GM12872 (cell line): ENCODE measurements around the gene KCNIP4.

Experiments used
- CTCF ChIP-seq: IDR thresholded peaks from 3 replicates; pipeline ENCODE4 v1.5.1; 2011; ENCODE audit warnings: low read depth, mild to moderate bottlenecking, low read length, moderate library complexity; ENCODE audit not compliant: insufficient read depth

Gene KCNIP4

GRCh38 chr4:21744046-21744445 lies 204.5 kb downstream of the KCNIP4 start:
- TF ChIP-seq CTCF: no peak

GRCh38 chr4:21742326-21742725 lies 206.2 kb downstream of the KCNIP4 start:
- no peak for TF ChIP-seq CTCF

GRCh38 chr4:21738821-21739220 lies 209.8 kb downstream of the KCNIP4 start:
- TF ChIP-seq CTCF: no peak

- TF ChIP-seq CTCF: no peak
These were observed 212.7 kb downstream of the KCNIP4 start for GRCh38 chr4:21735866-21736265.

- no peak for TF ChIP-seq CTCF
These were observed 214.5 kb downstream of the KCNIP4 start for GRCh38 chr4:21733894-21734630.

- no peak for TF ChIP-seq CTCF
These were observed 220.3 kb downstream of the KCNIP4 start for GRCh38 chr4:21728304-21728703.

- TF ChIP-seq CTCF: no peak
These were observed 222.2 kb downstream of the KCNIP4 start for GRCh38 chr4:21726255-21726815.
